CD1c-positive myeloid dendritic cell (primary cell): ENCODE measurements around the gene TVP23C.
"Not testable (repeated sequence)": the region's sequence is repeated elsewhere in the genome, so short reads cannot be mapped to it uniquely, and the experiment has no call there.

Experiments used
- DNase-seq: peaks from one replicate; pipeline ENCODE4 v3.0.0-alpha.2; 2016; ENCODE audit errors: extremely low spot score

The TVP23C gene

GRCh38 chr17:15526292-15527218, 36.7 kb downstream of the TVP23C start:
- peak; percentile 54 for DNase-seq

DNA sequence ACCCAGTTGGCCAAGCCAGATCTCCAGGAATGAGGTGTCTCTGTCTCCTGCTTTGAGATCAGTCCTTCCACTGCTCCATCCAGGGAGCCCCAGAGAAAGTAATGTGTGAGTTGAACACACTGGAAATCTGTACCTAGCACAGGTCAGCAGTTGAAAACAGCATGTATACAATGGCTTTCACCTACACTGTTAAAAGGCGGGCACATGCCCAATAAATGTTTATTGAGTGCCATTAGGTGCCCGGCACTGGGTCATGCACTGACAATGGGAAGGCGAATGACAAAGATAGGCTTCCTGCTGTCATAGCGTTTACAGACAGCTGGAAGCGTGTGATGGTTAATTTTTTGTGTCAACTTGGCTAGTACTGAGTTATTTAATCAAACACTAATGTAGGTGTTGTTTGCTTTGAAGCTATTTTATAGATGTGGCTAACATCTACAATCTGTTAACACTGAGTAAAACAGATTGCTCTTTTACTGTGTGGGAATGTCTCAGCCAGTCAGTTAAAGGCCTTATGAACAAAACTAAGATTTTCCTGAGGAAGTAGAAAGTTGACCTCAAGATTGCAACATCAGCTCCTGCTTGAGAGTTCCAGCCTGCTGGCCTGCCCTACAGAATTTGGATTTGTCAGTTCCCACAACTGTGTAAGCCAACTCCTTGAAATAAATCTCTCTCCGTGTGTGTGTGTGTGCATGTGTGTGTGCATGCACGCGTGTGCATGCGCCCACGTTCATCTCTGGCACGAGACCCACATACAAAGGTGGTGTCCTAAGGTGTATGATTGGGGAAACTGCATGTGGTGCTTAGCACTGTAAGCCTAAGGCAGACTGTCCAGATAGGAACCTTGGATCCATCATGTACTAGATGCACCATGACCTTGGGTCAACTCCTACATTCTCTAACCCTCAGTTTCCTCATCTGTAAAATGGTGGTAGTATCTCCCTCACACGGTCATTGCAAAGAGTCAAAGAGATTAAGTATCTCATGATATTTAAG, 38.0 kb downstream of the TVP23C start:
- DNase-seq: peak; percentile 53

DNA sequence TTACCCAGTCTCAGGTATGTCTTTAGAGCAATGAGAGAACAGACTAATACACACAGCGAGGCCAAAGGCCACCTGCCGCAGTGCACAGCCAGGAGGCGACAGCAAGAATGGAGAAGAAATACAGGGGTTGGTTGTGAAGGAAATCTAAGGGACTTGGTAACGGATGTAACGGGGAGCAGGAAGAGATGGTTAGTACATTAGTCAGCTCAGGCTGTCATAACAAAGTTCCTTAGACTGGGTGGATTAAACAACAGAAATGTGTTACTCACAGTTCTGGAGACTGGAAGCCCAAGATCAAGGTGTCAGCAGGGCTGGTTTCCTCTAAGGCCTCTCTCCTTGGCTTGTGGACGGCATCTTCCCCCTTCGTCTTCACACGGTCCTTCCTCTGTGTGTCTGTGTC, 47.1 kb downstream of the TVP23C start:
- no peak for DNase-seq

- DNase-seq: no peak
Observed at GRCh38 chr17:15514469-15514868, 48.8 kb downstream of the TVP23C start.

GRCh38 chr17:15513856-15514459, 49.3 kb downstream of the TVP23C start:
- no peak for DNase-seq

DNA sequence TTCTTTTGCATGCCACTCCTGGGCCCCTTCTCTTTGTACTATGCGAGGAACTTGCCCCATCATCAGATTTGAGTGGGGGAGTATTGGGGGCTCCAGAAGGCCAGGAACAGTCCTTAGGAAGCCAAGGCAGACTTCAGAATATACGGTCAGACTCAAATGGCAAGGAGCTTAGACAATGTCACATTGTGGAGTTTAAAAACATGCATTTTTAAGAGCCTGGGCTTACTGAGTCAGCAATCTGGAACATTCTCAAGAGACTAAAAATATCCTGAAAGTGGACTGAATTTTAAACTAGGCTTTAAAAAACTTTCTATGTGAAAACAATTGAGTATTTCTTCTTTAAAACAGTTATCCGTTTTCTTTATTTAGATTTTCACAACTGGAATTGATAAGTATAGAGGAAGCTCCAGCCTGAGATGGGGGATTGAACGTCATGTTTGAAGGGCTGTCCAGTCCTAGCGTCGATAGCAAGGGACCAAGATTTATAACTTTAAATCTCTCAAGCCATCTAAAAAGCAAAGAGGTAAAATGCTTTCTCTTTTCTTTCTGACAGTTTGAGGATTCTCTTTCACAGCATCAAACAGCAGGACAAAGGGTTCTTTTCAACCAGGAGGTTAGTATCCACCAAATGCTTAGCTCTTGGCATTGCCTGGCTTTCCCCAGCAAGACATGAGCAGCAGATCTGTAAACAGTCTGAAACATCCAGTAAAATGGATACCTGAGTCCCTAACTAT, 50.1 kb downstream of the TVP23C start:
- DNase-seq: no peak

DNA sequence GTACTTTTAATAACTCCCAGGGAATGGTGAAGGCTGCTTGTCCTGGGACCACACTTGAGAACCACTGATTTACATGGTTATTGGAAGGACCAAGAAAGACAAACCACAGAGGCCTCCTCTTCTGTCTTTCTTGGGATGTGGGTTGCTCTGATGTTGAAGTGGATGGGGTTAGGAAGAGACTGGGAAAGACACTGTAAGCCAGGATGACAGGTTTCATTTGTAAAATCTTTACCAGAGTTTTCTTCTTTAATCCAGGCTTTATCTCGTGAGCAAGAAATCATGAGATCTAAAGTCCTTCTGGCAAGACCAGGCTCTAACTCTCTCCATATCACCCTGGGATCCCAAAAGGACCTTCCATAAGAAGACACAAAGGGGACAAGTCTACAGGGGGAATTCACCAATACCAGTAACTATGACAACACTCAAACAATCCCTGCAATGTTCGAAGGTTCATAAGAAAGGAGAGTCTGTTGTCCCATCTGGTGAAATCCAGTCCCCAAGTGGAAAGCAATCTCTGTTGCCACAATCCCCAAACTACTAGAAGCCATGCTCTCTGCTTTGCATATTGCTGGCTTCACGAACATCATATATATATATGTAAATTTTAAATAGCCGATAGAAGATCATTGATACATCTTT, 51.1 kb downstream of the TVP23C start:
- no peak for DNase-seq

DNA sequence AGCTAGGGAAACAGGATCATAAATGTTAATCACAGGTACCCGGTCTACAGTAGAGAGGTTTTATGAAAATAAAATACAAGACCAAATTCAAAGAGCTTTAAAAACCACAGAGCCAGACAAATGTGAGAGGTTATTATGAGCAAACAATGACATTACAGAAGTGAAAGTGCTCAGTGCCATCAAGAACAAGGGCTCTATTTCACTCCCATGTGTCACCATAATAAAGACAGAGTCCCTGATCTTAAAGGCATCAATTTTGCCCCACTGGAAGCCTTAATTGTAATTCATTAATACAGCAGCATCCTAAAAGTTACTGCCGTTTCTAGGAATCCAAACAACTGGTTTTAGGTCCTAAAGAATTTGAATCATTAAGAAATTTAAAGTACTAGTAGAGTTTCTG, 52.1 kb downstream of the TVP23C start:
- DNase-seq: peak; percentile 15

GRCh38 chr17:15510361-15510760, 52.9 kb downstream of the TVP23C start:
- no peak for DNase-seq

DNA sequence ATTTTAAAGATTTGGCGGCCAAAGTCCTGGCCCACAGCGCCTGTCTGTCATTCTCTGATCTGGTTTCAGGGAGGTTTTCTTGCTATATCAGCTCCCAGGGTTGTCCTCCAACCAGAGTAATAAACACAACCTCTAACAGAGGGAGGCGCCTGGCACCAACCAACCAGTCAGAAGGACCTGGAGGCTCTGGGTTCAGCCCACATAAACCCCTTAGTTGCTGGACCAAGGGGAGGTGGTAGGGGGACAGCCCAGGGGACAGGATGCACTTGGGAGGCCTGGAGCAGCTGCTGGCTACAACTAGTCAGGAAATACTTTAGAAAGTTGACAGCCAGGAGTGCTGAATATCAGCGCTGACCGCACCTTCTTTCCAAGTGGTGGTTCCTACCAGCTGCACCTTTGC, 54.2 kb downstream of the TVP23C start:
- no peak for DNase-seq

GRCh38 chr17:15508466-15508865, 54.8 kb downstream of the TVP23C start:
- no peak for DNase-seq

DNA sequence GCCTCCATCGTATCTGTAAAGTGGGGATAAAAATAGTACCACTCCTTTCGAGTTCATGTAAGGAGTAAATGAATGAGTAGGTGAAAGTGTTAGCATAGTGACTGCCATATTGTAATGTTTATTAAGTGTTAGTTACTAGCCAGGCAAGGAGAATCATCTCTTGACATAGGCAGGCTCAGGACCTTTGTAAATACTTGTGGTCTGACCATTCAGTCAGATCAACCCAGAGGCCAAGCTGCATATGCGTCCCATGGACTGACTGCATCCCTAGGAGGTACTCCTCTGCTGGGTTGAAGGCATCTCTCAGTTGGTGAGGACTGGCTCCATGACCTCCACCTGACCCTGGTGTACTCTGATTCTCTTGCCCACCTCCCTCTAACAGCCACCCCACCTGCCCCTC, 55.4 kb downstream of the TVP23C start:
- DNase-seq: no peak

DNA sequence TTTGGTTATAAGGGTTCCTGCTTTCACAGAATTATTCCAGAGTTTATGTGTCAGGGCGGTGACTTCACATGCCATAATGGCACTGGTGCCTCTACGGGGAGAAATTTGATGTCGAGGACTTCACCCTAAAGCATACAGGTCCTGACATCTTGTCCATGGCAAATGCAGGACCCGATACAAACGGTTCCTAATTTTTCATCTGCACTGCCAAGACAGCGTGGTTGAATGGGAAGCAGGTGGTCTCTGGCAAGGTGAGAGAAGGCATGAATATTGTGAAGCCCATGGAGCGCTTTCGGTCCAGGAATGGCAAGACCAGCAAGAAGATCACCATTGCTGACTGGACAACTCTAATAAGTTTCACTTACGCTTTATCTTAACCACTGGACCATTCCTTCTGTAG, 56.3 kb downstream of the TVP23C start:
- no peak for DNase-seq

GRCh38 chr17:15505708-15506107, 57.6 kb downstream of the TVP23C start:
- not testable (repeated sequence) for DNase-seq

DNA sequence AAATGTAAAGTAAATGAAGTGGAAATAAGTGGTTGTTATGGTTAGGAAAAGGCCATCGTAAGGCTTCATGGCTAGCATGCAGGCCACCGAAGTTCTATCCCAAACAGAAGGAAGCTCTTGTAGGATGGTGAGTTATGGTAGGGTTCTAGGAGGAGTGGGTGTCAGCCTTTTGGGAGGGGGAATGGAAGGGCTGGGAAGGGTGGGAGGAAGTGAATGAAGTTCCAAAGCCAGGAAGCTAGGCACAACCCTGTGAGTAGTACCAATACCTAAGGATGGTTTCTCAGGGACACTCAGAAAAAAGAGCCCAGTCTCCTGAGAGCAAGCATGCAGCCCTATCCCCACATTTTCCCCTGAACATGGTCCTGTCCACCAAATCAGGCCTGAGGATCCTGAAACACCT, 59.6 kb downstream of the TVP23C start:
- DNase-seq: no peak

- peak; percentile 82 for DNase-seq
Observed at GRCh38 chr17:15502369-15503112, 60.7 kb downstream of the TVP23C start.

DNA sequence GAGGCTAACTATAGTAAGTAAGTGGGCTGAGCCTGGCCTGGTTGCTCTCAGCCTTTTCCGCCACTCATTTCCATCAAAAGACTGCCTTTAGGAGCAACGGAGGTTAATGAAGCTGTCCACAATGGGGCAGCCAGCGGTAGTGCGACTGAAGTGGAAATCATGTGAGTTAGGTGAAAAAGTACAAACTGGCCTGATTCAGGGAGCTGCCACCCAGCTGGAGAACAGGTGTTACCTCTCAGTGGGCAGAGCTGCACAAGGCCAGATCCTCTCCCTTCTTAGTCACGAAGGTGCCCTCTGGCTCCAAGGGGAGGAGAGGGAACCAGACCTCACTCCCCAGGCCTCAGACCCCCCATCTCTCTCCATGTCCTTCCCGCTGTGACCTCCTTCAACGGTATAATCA, 61.5 kb downstream of the TVP23C start:
- no peak for DNase-seq

DNA sequence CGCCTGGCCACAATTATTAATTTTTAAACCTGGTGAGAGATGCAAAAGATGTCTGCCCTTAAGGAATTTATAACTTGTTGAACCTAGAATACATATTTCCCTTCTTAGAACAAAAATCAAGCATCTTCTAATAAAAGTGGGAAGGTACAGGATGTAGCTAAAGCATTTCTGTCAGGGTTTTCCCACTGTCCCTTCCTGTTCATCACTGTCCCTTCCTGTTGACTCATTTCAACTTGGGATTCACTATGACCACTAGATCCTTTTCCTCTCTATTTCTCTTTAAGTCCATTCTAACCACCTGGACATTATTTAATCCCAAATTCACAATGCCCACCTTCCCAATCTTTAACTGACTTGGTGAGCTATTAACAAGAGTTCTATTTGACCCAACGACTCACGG, 62.0 kb downstream of the TVP23C start:
- DNase-seq: no peak

DNA sequence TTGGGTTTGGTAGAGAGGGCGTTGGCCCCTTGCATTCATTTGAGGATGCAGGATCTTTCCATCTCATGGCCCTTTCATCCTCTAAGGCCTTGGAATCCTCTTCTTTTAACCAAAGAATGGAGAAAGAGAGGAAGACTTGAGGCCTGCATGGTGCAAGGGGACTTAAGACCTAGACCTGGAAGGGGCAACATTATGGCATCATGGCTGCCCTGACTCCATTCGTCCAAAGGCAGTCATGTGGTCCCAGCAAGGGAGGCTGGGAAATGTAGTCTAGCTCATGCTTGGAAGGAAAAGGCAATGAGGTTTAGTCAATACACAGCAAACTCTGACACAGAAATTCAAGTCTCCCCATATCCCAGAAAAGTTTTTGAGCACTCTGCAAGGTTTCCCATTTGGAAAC, 65.2 kb downstream of the TVP23C start:
- DNase-seq: no peak
